NB4 (cell line): ENCODE data around the gene HEY2.
A peak's percentile ranks its signal among the peaks of the same experiment; 100 is the strongest.
"Not testable (repeated sequence)": the region's sequence is repeated elsewhere in the genome, so short reads cannot be mapped to it uniquely, and the experiment has no call there.

Experiments used
- DNase-seq: peaks from one replicate; pipeline ENCODE4 v3.0.0; 2010; ENCODE audit warnings: low read depth
- H3K4me3 ChIP-seq: one replicate; pipeline ENCODE4 v1.5.1; 2011; ENCODE audit warnings: mild to moderate bottlenecking, low read depth, low read length, moderate library complexity
- CTCF ChIP-seq: IDR thresholded peaks from one replicate; pipeline ENCODE4 v1.5.1; 2012; ENCODE audit warnings: low read depth, low read length
- MAX ChIP-seq: IDR thresholded peaks from 2 replicates; pipeline ENCODE4 v1.6.1; 2011; ENCODE audit warnings: low read depth, low read length
- MYC ChIP-seq: IDR thresholded peaks from 2 replicates; pipeline ENCODE4 v1.6.1; 2011; ENCODE audit warnings: low read depth, low read length
- POLR2A ChIP-seq: IDR thresholded peaks from 2 replicates; pipeline ENCODE4 v1.6.1; 2011; ENCODE audit warnings: mild to moderate bottlenecking; ENCODE audit not compliant: insufficient read length; ENCODE audit errors: extremely low read depth

Gene HEY2

GRCh38 chr6:125749173-125749864 lies at the start of gene HEY2:
HEY2 (plus strand) TSS chr6:125749632; CDS start chr6:125749777, 145 bp downstream.
- H3K4me3 ChIP-seq, result peak within 1 kb of the TSS; percentile 54
- DNase-seq, result peak; percentile 92
- TF ChIP-seq CTCF, result no peak
- TF ChIP-seq MAX, result no peak
- TF ChIP-seq MYC, result no peak; the same call in 1 of the 2 replicates
- TF ChIP-seq POLR2A, result no peak

- TF ChIP-seq CTCF, result no peak
- no peak for TF ChIP-seq POLR2A
- no peak for TF ChIP-seq MYC
- no peak for TF ChIP-seq MAX
- H3K4me3 ChIP-seq, result no peak overlapping the region
- DNase-seq, result no peak
Measured at GRCh38 chr6:125700581-125701353, 48.7 kb upstream of the HEY2 start.

GRCh38 chr6:125701354-125701668 lies 48.1 kb upstream of the HEY2 start:
- DNase-seq, result no peak
- TF ChIP-seq CTCF (no peak), POLR2A (no peak), MAX (no peak), MYC (no peak)
- H3K4me3 ChIP-seq, result no peak overlapping the region

- DNase-seq, result not testable (repeated sequence)
Measured at GRCh38 chr6:125703882-125704281, 45.5 kb upstream of the HEY2 start.

GRCh38 chr6:125707615-125708243 lies 41.7 kb upstream of the HEY2 start:
- DNase-seq, result no peak
- TF ChIP-seq POLR2A, result no peak
- TF ChIP-seq MYC, result no peak
- no peak for TF ChIP-seq MAX
- no peak for TF ChIP-seq CTCF
- H3K4me3 ChIP-seq, result no peak overlapping the region

More at GRCh38 chr6:125703882-125704281, 45.5 kb upstream of the HEY2 start:
- H3K4me3 ChIP-seq, result not testable (repeated sequence)
